OCI-LY1 (cell line): ENCODE measurements around the gene CLDN34.

Experiments
- H2AFZ ChIP-seq: fragments of 200-600 bp; sonication (generic), shearing (Covaris generic); 2 replicates; pipeline ENCODE4 v1.6.0; 2014; ENCODE audit warnings: antibody characterized with exemption, mild to moderate bottlenecking, low read length
- H3F3A ChIP-seq: fragments of 200-600 bp; sonication (generic), shearing (Covaris generic); 2 replicates; pipeline ENCODE4 v1.6.0; 2014; ENCODE audit warnings: mild to moderate bottlenecking, antibody characterized with exemption, low read length, moderate library complexity; ENCODE audit not compliant: insufficient read depth
- H3K27ac ChIP-seq: fragments of 200-600 bp; sonication (generic); 2 replicates; pipeline ENCODE4 v1.5.1; 2014; ENCODE audit warnings: low read length, mixed run types, mild to moderate bottlenecking, low read depth; ENCODE audit not compliant: poor library complexity, severe bottlenecking
- H3K27me3 ChIP-seq: fragments of 200-600 bp; sonication (generic); 2 replicates; pipeline ENCODE4 v1.6.0; 2014; ENCODE audit warnings: antibody characterized with exemption, mild to moderate bottlenecking, low read length, moderate library complexity; ENCODE audit not compliant: insufficient read depth
- H3K36me3 ChIP-seq: fragments of 200-600 bp; sonication (generic); 2 replicates; pipeline ENCODE4 v1.6.1; 2014; ENCODE audit warnings: mild to moderate bottlenecking, antibody characterized with exemption, low read length, moderate library complexity, mixed read lengths; ENCODE audit not compliant: insufficient read depth
- H3K4me1 ChIP-seq: fragments of 200-600 bp; sonication (generic); 2 replicates; pipeline ENCODE4 v1.5.1; 2014; ENCODE audit warnings: mild to moderate bottlenecking, low read length, moderate library complexity; ENCODE audit not compliant: insufficient read depth, severe bottlenecking
- H3K4me2 ChIP-seq: fragments of 200-600 bp; sonication (generic), shearing (Covaris generic); 2 replicates; pipeline ENCODE4 v1.6.1; 2014; ENCODE audit warnings: low read length
- H3K4me3 ChIP-seq: fragments of 200-600 bp; sonication (generic); 2 replicates; pipeline ENCODE4 v1.5.1; 2014; ENCODE audit warnings: low read length, low read depth, mild to moderate bottlenecking, mixed read lengths; ENCODE audit not compliant: poor library complexity, severe bottlenecking
- H3K79me2 ChIP-seq: fragments of 200-600 bp; shearing (Covaris generic); 2 replicates; pipeline ENCODE4 v1.6.1; 2016; ENCODE audit warnings: mixed run types, low read length, mixed read lengths; ENCODE audit not compliant: insufficient read depth
- H3K9ac ChIP-seq: fragments of 200-600 bp; sonication (generic), shearing (Covaris generic); 2 replicates; pipeline ENCODE4 v1.6.1; 2014; ENCODE audit warnings: mild to moderate bottlenecking, low read length, mixed read lengths
- H3K9me2 ChIP-seq: fragments of 200-600 bp; sonication (generic), shearing (Covaris generic); 2 replicates; pipeline ENCODE4 v1.6.1; 2014; ENCODE audit warnings: low read depth, mild to moderate bottlenecking, low read length, mixed read lengths
- H3K9me3 ChIP-seq: fragments of 200-600 bp; shearing (Covaris generic); 2 replicates; pipeline ENCODE4 v1.6.1; 2014; ENCODE audit warnings: low read length, mixed read lengths
- H4K20me1 ChIP-seq: fragments of 200-600 bp; sonication (generic), shearing (Covaris generic); 2 replicates; pipeline ENCODE4 v1.6.0; 2016; ENCODE audit warnings: mild to moderate bottlenecking, low read length; ENCODE audit not compliant: insufficient read depth
- EZH2 ChIP-seq: fragments of 200-600 bp; sonication (generic), shearing (Covaris generic); IDR thresholded peaks from 2 replicates; pipeline ENCODE4 v1.8.0; 2017; ENCODE audit warnings: borderline replicate concordance, mixed run types, mild to moderate bottlenecking, antibody characterized with exemption, low read length, moderate library complexity, mixed read lengths
- TF ChIP-seq, protein P1 (sequence below): fragments of 200-600 bp; sonication (generic), shearing (Covaris generic); IDR thresholded peaks from 2 replicates; pipeline ENCODE4 v1.5.1; 2017; ENCODE audit warnings: mild to moderate bottlenecking, antibody characterized with exemption, low read length, moderate library complexity, mixed read lengths

The CLDN34 gene

DNA sequence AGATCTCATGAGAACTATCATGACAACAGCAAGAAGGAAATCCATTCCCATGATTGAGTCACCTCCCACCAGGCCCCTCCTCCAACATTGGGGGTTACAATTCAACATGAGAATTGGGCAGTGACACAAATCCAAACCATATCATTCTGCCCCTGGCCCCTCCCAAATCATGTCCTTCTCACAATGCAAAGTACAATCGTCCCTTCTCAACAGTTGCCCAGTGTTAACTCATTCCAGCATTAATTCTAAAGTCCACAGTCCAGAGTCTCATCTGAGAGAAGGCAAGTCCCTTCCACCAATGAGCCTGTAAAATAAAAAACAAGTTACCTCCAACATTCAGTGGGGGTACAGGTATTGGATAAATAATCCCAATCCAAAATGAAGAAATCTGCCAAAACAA is 14.9 kb upstream of the CLDN34 start:
- H3K9me3 ChIP-seq: no peaks in the 10 kb centered on the region
- H3K27ac ChIP-seq: no peak overlapping the region
- no peak overlapping the region for H3K4me3 ChIP-seq
- H3K27me3 ChIP-seq: no peaks in the 10 kb centered on the region
- H3K36me3 ChIP-seq: no peaks in the 10 kb centered on the region
- no peak overlapping the region for H3K4me2 ChIP-seq
- H3K9ac ChIP-seq: no peak overlapping the region
- H3K79me2 ChIP-seq: no peaks in the 10 kb centered on the region
- H3K9me2 ChIP-seq: no peaks in the 10 kb centered on the region
- TF ChIP-seq, protein P1, sequence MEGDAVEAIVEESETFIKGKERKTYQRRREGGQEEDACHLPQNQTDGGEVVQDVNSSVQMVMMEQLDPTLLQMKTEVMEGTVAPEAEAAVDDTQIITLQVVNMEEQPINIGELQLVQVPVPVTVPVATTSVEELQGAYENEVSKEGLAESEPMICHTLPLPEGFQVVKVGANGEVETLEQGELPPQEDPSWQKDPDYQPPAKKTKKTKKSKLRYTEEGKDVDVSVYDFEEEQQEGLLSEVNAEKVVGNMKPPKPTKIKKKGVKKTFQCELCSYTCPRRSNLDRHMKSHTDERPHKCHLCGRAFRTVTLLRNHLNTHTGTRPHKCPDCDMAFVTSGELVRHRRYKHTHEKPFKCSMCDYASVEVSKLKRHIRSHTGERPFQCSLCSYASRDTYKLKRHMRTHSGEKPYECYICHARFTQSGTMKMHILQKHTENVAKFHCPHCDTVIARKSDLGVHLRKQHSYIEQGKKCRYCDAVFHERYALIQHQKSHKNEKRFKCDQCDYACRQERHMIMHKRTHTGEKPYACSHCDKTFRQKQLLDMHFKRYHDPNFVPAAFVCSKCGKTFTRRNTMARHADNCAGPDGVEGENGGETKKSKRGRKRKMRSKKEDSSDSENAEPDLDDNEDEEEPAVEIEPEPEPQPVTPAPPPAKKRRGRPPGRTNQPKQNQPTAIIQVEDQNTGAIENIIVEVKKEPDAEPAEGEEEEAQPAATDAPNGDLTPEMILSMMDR: no peak
- TF ChIP-seq EZH2: no peak
- H4K20me1 ChIP-seq: no peaks in the 10 kb centered on the region
- no peaks in the 10 kb centered on the region for H3F3A ChIP-seq
- H3K4me1 ChIP-seq: no peaks in the 10 kb centered on the region
- H2AFZ ChIP-seq: no peak overlapping the region

DNA sequence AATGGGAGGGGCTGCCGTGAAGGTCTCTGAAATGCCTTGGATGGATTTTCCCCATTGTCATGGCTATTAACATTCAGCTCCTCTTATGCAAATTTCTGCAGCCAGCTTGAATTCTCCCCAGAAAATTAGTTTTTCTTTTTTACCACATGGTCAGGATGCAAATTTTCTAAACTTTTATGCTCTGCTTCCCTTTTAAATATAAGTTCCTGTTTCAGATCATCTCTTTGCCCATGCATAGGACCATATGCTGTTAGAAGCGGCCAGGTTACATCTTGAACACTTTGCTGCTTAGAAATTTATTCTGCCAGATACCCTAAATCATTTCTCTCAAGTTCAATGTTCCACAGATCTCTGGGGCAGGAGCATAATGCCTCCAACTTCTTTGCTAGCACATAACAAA is 13.8 kb upstream of the CLDN34 start:
- no peaks in the 10 kb centered on the region for H3K79me2 ChIP-seq
- H3K9ac ChIP-seq: no peak overlapping the region
- H3K9me2 ChIP-seq: no peaks in the 10 kb centered on the region
- no peaks in the 10 kb centered on the region for H3K36me3 ChIP-seq
- no peaks in the 10 kb centered on the region for H4K20me1 ChIP-seq
- H2AFZ ChIP-seq: no peak overlapping the region
- no peaks in the 10 kb centered on the region for H3F3A ChIP-seq
- TF ChIP-seq EZH2: no peak
- TF ChIP-seq, protein P1: no peak
- H3K27ac ChIP-seq: no peak overlapping the region
- no peaks in the 10 kb centered on the region for H3K4me1 ChIP-seq
- H3K9me3 ChIP-seq: no peaks in the 10 kb centered on the region
- H3K4me2 ChIP-seq: no peak overlapping the region
- no peak overlapping the region for H3K4me3 ChIP-seq
- no peaks in the 10 kb centered on the region for H3K27me3 ChIP-seq

DNA sequence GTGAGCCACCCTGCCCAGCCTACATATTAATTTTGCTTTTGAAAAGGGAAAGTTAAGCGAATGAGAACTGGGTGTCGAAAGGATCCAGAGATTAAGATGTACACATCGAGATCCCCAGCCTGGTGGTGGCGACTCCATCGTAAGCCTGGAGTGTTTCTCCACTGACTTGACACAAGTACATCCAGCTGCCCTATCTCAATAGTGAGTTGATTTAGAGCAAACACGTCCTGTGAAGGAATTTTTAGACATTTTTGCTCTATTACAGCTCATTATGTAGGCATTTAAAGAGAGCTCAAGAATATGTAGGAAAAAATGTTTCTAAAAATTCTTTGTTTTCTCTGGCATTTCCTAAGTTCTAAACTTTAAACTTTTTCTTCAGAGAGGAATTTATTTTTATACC is 11.7 kb upstream of the CLDN34 start:
- Histone ChIP-seq H3K79me2 (no peaks in the 10 kb centered on the region), H3K4me3 (no peak overlapping the region), H3K4me2 (no peak overlapping the region), H3F3A (no peaks in the 10 kb centered on the region), H3K9ac (no peak overlapping the region), H3K27ac (no peak overlapping the region), H2AFZ (no peak overlapping the region), H3K27me3 (no peaks in the 10 kb centered on the region), H3K36me3 (no peaks in the 10 kb centered on the region), H3K9me2 (no peaks in the 10 kb centered on the region), H3K9me3 (no peaks in the 10 kb centered on the region), H4K20me1 (no peaks in the 10 kb centered on the region), H3K4me1 (no peaks in the 10 kb centered on the region)
- TF ChIP-seq EZH2: no peak
- TF ChIP-seq, protein P1: no peak
